HG03039 (cell line): ENCODE measurements around the gene CREB1.

Experiments
- ATAC-seq: cut with Tn5 transposase; IDR thresholded peaks from one replicate; pipeline ENCODE4 v1.9.1; 2021; ENCODE audit warnings: mild to moderate bottlenecking, moderate library complexity; ENCODE audit not compliant: unreplicated experiment

The CREB1 gene

GRCh38 chr2:207540431-207540830 lies 10.7 kb downstream of the CREB1 start:
- no peak for ATAC-seq

DNA sequence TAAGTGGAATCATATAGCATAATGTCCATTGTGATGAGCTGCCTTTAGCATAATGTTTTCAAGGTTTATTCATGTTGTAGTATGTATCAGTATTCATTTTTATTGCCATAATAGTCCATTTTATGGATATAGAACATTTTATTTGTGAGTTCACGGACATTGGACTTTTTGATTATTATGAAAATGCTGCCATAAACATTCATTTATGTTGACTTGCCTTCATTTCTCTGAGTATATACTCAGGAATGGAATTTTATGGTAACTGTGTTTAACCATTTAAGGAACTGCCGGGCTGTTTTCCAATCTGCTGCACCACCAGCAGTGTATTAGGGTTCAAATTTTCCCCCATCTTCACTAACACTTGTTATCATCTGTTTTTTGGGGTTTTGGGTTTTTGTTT lies 12.2 kb downstream of the CREB1 start:
- ATAC-seq, result no peak

- no peak for ATAC-seq
These were observed 13.5 kb downstream of the CREB1 start for GRCh38 chr2:207543272-207543671.

GRCh38 chr2:207546822-207547221 lies 17.1 kb downstream of the CREB1 start:
- no peak for ATAC-seq

GRCh38 chr2:207549145-207549544 lies 19.4 kb downstream of the CREB1 start:
- ATAC-seq, result no peak

- no peak for ATAC-seq
These were observed 28.3 kb downstream of the CREB1 start for GRCh38 chr2:207558079-207558491.

DNA sequence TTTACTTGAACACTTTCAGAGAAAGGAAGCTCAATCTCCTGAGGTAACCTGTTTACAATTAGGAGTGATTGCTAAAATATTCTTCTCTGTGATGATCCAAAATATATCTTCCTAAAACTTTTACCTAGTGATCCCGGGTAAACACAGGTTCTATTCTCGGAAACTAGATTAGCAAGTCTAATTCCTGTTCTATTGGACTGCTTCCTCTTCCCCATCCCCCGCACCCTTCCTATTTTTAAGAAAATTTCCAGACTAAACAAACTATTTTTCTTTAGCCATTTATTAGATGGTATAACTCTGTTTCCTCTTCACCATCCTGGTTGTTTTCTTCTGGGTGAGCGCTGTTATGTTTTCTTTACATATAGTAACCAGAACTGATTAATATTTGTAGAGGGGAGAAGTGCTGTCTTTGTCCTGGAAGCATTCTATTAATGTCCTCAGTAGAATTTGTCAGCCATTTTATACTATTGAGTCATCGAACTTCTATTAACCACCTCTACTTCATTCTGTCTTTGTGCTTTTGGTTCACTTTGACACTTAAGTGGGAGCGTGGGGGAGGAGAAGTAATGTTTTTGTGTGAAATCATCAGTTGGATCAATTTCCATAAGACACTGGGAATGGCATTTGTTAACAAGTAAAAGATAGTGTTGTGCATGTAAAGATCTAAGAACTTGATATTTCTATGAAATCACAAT lies 31.8 kb downstream of the CREB1 start:
- no peak for ATAC-seq

DNA sequence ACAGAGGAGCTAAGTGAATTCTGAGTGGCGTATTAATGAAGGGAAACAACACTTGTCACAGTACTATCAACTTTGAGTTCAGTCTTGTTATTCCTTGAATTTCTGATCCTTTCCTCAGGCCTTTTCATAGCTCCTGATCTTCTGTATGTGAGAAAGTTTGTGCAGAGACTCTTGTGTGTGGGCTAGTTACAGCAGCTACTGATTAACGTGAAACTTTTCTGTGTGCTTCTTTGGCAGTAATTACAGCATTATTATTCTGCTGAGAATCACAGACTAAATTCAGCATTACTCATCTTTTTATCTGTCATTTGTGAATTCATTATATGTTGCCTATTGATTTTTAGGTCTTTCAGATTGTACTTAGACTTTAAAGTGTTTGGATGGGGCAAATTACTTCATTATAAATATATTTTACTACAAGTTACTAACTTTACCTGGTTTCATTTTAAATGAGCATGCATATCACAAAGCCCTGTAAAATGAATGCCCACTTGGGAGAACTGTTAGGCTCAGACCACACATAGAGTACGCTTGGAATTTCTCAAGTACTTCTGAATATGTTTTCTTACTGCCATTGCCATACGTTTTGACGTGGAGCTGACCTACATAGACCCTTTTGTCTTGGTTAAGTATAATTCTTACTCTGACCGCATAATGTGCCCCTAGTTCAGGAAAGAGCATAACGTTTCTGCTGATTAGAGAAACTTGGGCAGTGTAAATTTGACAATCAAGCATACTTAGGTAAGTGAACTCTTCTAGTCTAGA lies 36.2 kb downstream of the CREB1 start:
- no peak for ATAC-seq

DNA sequence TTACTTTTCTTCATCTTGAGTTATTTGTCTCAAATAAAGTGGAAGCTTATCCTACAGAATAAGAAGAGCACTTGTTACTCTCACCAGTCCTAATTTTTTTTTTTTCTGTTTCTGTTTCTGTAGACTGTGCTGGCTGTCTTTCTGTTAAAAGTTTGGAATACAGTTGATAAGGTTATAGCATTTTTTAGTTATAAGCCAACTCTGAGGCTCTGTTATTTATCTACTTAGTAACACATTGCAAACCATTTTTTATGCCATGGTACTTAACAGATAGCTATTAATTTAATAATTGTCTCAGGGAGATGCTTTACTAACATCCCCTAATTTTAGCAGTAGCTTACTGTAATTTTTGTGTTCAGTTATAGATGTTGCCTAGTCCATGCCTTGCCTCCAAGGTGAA lies 37.9 kb downstream of the CREB1 start:
- no peak for ATAC-seq

GRCh38 chr2:207571370-207571769 lies 41.6 kb downstream of the CREB1 start:
- ATAC-seq, result no peak

GRCh38 chr2:207584952-207585351 lies 55.2 kb downstream of the CREB1 start:
- ATAC-seq, result no peak

GRCh38 chr2:207587305-207587704 lies 57.5 kb downstream of the CREB1 start:
- no peak for ATAC-seq

DNA sequence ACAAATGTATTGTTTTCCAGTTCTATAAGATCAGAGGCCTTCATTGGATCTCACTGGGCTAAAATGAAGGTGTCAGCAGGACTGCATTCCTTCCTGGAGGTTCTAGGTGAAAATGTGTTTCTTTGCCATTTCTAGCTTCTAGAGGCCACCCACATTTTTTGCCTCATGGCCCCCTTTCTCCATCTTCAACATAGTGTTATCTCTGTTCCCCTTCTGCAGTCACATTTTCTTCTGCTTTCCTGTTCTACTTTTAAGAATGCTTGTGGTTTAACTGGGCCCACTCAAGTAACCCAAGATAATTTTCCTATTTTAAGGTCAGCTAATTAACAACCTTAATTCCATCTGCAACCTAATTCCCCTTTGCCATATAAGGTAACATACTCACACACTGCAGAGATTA lies 59.4 kb downstream of the CREB1 start:
- no peak for ATAC-seq

- no peak for ATAC-seq
These were observed 63.5 kb downstream of the CREB1 start for GRCh38 chr2:207593277-207593676.

DNA sequence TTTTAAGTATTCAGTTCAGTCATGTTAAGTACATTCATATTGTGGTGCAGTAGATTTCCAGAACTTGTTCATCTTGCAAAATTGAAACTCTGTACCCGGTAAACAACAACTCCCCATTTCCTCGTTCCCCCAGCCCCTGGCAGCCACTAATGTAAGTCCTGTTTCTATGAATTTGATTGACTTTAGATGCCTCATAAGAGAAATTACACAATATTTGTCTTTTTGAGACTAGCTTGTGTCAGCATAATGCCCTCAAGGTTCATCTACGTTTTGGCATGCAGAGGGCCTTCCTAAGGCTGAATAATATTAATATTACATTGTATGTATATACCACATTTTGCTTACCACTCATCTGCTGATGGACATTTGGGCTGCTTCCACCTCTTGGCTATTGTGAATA lies 64.5 kb downstream of the CREB1 start:
- ATAC-seq, result no peak

GRCh38 chr2:207594731-207595130 lies 65.0 kb downstream of the CREB1 start:
- no peak for ATAC-seq

GRCh38 chr2:207599636-207600035 lies 69.9 kb downstream of the CREB1 start:
- no peak for ATAC-seq

- no peak for ATAC-seq
These were observed 70.5 kb downstream of the CREB1 start for GRCh38 chr2:207600231-207600630.

DNA sequence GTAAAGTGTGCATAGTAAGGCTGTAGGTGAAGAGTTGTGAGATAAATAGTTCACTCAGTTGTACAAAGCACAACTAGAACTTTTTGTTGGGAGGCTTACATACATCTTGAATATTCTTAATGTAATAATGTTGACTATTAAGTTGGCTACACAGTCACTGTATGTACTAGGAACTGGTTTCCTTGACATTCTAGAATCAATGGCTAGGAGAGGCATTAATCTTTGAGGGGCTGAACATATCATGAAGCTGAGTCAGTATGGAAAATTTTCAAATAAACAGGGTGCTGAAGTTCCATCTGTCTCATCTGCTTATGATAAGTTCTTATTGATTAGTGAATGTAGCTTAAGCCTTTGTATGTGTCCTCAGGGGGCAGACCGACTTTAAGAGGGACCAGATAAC lies 72.0 kb downstream of the CREB1 start:
- ATAC-seq, result no peak

DNA sequence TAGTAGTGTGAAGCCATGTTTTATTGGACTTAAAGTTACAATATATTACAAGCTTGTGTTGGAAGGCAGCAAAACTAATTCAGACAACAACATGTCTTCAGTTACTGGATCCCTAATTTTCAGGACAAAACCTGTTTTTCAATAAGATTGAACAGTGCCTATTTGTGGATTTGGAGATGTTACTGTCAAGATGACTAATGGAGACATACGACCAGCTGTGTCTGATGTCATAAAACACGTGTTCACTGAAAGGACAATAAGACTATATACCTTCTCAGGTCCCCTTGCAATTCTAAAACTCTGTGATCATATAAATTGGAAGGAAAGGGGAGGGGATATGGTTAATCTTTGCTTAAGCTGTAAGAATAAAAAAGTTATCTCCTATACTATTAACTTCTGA lies 73.7 kb downstream of the CREB1 start:
- no peak for ATAC-seq

DNA sequence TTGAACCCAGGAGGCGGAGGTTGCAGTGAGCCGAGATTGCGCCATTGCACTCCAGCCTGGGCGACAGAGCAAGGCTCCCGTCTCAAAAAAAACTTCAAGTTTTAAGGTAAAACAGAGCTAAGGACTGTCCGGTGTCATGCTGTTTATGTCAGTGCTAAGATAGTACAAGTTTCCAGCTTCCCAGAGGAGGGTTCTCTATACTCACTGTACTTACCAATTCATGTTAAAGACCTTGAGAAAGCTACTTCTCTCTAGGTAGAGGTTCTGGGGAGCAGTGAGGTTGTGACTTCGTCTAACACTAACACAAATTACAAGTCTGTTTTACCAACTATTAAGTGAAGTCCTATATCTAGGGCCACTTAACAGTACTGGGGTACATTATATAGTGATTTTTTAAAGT lies 76.6 kb downstream of the CREB1 start:
- ATAC-seq, result no peak

GRCh38 chr2:207606829-207607228 lies 77.1 kb downstream of the CREB1 start:
- no peak for ATAC-seq

DNA sequence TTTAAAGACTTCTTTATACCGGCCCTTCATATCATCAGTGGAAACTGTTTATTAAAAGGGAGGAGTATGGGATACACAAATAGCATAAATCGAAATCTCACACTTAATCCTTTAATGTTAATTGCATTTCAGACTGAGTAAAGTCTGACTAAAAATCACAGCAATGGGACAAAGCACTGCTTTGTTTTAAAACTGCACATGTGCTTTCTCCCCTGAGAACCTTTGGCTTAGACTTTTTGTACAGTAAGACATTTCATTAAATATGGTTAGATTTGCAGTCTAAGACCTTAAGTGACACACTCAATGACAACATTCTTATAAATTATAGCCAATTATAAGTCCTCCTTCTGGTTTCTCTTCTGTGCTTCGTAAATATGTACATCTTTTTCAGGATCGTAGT lies 83.0 kb downstream of the CREB1 start:
- no peak for ATAC-seq
